Type B pancreatic cell (in vitro differentiated cells): ENCODE results near the gene GPC6. TPM values are rescaled to one million over a fixed set of nuclear protein-coding genes. Genes with fewer than 3 reads are reported as not detected.
A peak's percentile ranks its signal among the peaks of the same experiment; 100 is the strongest.
"Not testable (repeated sequence)": the region's sequence is repeated elsewhere in the genome, so short reads cannot be mapped to it uniquely, and the experiment has no call there.

ENCODE experiments used
- DNase-seq: peaks from one replicate; pipeline ENCODE4 v3.0.0; 2021; ENCODE audit warnings: mixed read lengths; ENCODE audit not compliant: unreplicated experiment; ENCODE audit errors: extremely low spot score
- H3K27ac Mint-ChIP-seq: 2 replicates; pipeline ENCODE4 v1.8.0; 2021; ENCODE audit warnings: mild to moderate bottlenecking, mixed read lengths
- H3K27me3 Mint-ChIP-seq: 2 replicates; pipeline ENCODE4 v1.8.0; 2021; ENCODE audit warnings: mixed read lengths
- H3K36me3 Mint-ChIP-seq: 2 replicates; pipeline ENCODE4 v1.8.0; 2021; ENCODE audit warnings: mixed read lengths
- H3K4me1 Mint-ChIP-seq: one replicate; pipeline ENCODE4 v1.8.0; 2021; ENCODE audit warnings: mixed read lengths; ENCODE audit not compliant: unreplicated experiment
- H3K4me3 Mint-ChIP-seq: 2 replicates; pipeline ENCODE4 v1.8.0; 2021; ENCODE audit warnings: mild to moderate bottlenecking, mixed read lengths
- H3K9me3 Mint-ChIP-seq: 2 replicates; pipeline ENCODE4 v1.8.0; 2021; ENCODE audit warnings: mixed read lengths
- CTCF ChIP-seq: fragments of 200-600 bp; sonication (generic); conservative IDR thresholded peaks from 2 replicates; pipeline ENCODE4 v1.5.0; 2021; ENCODE audit warnings: antibody characterized with exemption, mild to moderate bottlenecking
- total RNA-seq: library from RNA; stranded (reverse); gene quantifications from 2 replicates; pipeline ENCODE4 v1.2.1, GENCODE V29; 2021; ENCODE audit warnings: low replicate concordance

Gene GPC6
- total RNA-seq, 1 donor from 2014 or later = 30.5 TPM

GRCh38 chr13:93318534-93319254 is 92.1 kb downstream of the GPC6 start:
- Mint-ChIP-seq H3K27me3 (no peaks in the 10 kb centered on the region), H3K36me3 (peaks cover 4% of the 10 kb centered on the region), H3K4me1 (peaks cover 5% of the 10 kb centered on the region), H3K9me3 (peaks cover 3% of the 10 kb centered on the region), H3K4me3 (no peak overlapping the region), H3K27ac (no peak overlapping the region)
- DNase-seq = no peak
- no peak for TF ChIP-seq CTCF

- H3K9me3 Mint-ChIP-seq = peaks cover 7% of the 10 kb centered on the region
- no peak overlapping the region for H3K4me3 Mint-ChIP-seq
- DNase-seq = no peak
- H3K27ac Mint-ChIP-seq = no peak overlapping the region
- H3K27me3 Mint-ChIP-seq = no peaks in the 10 kb centered on the region
- peaks cover 14% of the 10 kb centered on the region for H3K4me1 Mint-ChIP-seq
- no peak for TF ChIP-seq CTCF
- peaks cover 4% of the 10 kb centered on the region for H3K36me3 Mint-ChIP-seq
These were observed 94.3 kb downstream of the GPC6 start for GRCh38 chr13:93320942-93321341.

- H3K4me1 Mint-ChIP-seq = peaks cover 16% of the 10 kb centered on the region
- H3K27ac Mint-ChIP-seq, H3K36me3 Mint-ChIP-seq, H3K9me3 Mint-ChIP-seq, DNase-seq, H3K4me3 Mint-ChIP-seq, H3K27me3 Mint-ChIP-seq: not testable (repeated sequence)
These were observed 97.3 kb downstream of the GPC6 start for GRCh38 chr13:93323880-93324279.

GRCh38 chr13:93325303-93326233 is 99.0 kb downstream of the GPC6 start:
- H3K36me3 Mint-ChIP-seq = peaks cover 4% of the 10 kb centered on the region
- no peak overlapping the region for H3K4me3 Mint-ChIP-seq
- DNase-seq = no peak
- H3K4me1 Mint-ChIP-seq = peaks cover 22% of the 10 kb centered on the region
- peak overlapping the region; percentile 3 for H3K27ac Mint-ChIP-seq
- H3K27me3 Mint-ChIP-seq = no peaks in the 10 kb centered on the region
- H3K9me3 Mint-ChIP-seq = peaks cover 9% of the 10 kb centered on the region
- no peak for TF ChIP-seq CTCF

GRCh38 chr13:93326234-93326811 is 99.7 kb downstream of the GPC6 start:
- TF ChIP-seq CTCF = no peak
- peaks cover 22% of the 10 kb centered on the region for H3K4me1 Mint-ChIP-seq
- H3K9me3 Mint-ChIP-seq = peaks cover 15% of the 10 kb centered on the region
- H3K27me3 Mint-ChIP-seq = no peaks in the 10 kb centered on the region
- no peak overlapping the region for H3K4me3 Mint-ChIP-seq
- peak overlapping the region; percentile 3 for H3K27ac Mint-ChIP-seq
- DNase-seq = no peak
- H3K36me3 Mint-ChIP-seq = peaks cover 4% of the 10 kb centered on the region
